T-helper 17 cell (primary cell): ENCODE results near the gene JARID2. TPM values are rescaled to one million over a fixed set of nuclear protein-coding genes. Genes with fewer than 3 reads are reported as not detected.

Source experiments
- ATAC-seq: fragments of 150-1000 bp; cut with Tn5 transposase; 2 replicates; pipeline ENCODE4 v1.10.0; 2021; ENCODE audit warnings: mild to moderate bottlenecking, moderate library complexity
- DNase-seq, 3 donors: peaks; one replicate each; pipeline versions ENCODE4 v3.0.0 to v3.0.0-alpha.2; 2020 to 2021
- H3K9me3 ChIP-seq: one replicate; pipeline ENCODE4 v1.7.0; 2013; ENCODE audit warnings: low read length, mild to moderate bottlenecking; ENCODE audit not compliant: control insufficient read depth, poor library complexity, severe bottlenecking
- H3K27ac Mint-ChIP-seq: one replicate; pipeline ENCODE4 v1.8.0; 2022; ENCODE audit warnings: mild to moderate bottlenecking, moderate library complexity, mixed read lengths
- H3K27me3 Mint-ChIP-seq: one replicate; pipeline ENCODE4 v1.8.0; 2022; ENCODE audit warnings: mixed read lengths
- H3K36me3 Mint-ChIP-seq: one replicate; pipeline ENCODE4 v1.8.0; 2022; ENCODE audit warnings: low read depth, mixed read lengths
- H3K4me1 Mint-ChIP-seq: one replicate; pipeline ENCODE4 v1.8.0; 2022; ENCODE audit warnings: mild to moderate bottlenecking, mixed read lengths
- H3K4me3 Mint-ChIP-seq: one replicate; pipeline ENCODE4 v1.8.0; 2022; ENCODE audit warnings: mild to moderate bottlenecking, moderate library complexity, mixed read lengths
- total RNA-seq, 4 donors: library from RNA in 2 of 4; stranded (reverse) in 2 of 4; gene quantifications; one replicate each; pipeline ENCODE4 v1.2.3 and lab custom pipeline; 2022 to 2026

JARID2 gene
- total RNA-seq, 2 donors from 2014 or later: 21.9 to 35.5 TPM

- DNase-seq (no peak), ATAC-seq (no peak)
- no peaks in the 10 kb centered on the region for H3K9me3 ChIP-seq
- Mint-ChIP-seq H3K4me1 (peaks cover 70% of the 10 kb centered on the region), H3K36me3 (no peaks in the 10 kb centered on the region), H3K27ac (peak overlapping the region; percentile 98), H3K27me3 (no peaks in the 10 kb centered on the region), H3K4me3 (peak overlapping the region; percentile 96)
Observed at GRCh38 chr6:15250187-15251168, 4.6 kb downstream of the JARID2 start.

- H3K4me3 Mint-ChIP-seq: peak overlapping the region; percentile 86
Observed at GRCh38 chr6:15252195-15252594, 6.3 kb downstream of the JARID2 start.

GRCh38 chr6:15253203-15254022 lies 7.5 kb downstream of the JARID2 start:
- peaks cover 76% of the 10 kb centered on the region for H3K4me1 Mint-ChIP-seq
- peak overlapping the region; percentile 98 for H3K27ac Mint-ChIP-seq
- H3K4me3 Mint-ChIP-seq: peak overlapping the region; percentile 86
- DNase-seq (no peak), ATAC-seq (no peak)
- no peaks in the 10 kb centered on the region for H3K36me3 Mint-ChIP-seq
- no peaks in the 10 kb centered on the region for H3K9me3 ChIP-seq
- H3K27me3 Mint-ChIP-seq: no peaks in the 10 kb centered on the region

More at GRCh38 chr6:15252195-15252594, 6.3 kb downstream of the JARID2 start:
- no peaks in the 10 kb centered on the region for H3K9me3 ChIP-seq
- DNase-seq (no peak), ATAC-seq (no peak)
- no peaks in the 10 kb centered on the region for H3K27me3 Mint-ChIP-seq
- peaks cover 71% of the 10 kb centered on the region for H3K4me1 Mint-ChIP-seq
- H3K36me3 Mint-ChIP-seq: no peaks in the 10 kb centered on the region
- peak overlapping the region; percentile 98 for H3K27ac Mint-ChIP-seq

DNA sequence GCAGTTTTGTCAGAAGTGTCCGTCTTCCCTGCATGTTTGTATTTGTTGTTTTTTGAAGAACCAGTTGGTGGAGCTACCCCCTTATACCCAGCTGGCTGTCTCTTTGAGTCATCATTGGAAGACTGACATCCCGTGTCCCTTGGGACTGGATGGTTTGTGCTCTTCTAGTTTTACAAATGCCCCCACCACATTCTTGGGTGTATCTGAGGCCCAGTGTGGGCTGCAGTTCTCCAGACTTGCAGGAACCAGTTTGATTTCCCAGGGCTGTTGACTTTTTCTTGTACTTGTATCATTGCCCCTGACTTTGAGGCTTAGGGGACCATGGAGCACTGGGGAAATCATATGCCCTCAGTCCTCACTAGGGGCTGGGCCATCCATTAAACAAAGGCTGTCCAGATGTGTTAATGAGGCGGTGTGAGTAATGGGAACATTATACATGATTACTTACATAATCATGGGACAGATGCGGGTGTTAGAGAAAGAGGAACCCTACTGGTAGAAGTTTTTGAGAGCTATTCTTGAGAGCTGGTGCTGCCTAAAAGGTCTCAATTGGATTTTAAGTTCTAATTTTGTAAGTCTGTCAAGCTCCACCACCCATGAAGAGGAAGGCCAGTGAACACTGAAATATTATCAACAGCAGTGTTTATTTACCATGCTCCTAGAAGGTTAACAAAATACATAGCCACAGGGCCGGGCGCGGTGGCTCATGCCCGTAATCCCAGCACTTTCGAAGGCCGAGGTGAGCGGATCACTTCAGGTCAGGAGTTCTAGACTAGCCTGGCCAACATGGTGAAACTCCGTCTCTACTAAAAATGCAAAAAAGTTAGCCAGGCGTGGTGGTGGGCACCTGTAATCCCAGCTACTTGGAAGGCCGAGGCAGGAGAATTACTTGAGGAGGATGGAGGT lies 8.5 kb downstream of the JARID2 start:
- Mint-ChIP-seq H3K36me3 (no peaks in the 10 kb centered on the region), H3K27ac (peak overlapping the region; percentile 98), H3K27me3 (no peaks in the 10 kb centered on the region), H3K4me1 (peaks cover 78% of the 10 kb centered on the region), H3K4me3 (peak overlapping the region; percentile 86)
- DNase-seq: no peak
- no peaks in the 10 kb centered on the region for H3K9me3 ChIP-seq
- ATAC-seq: peak; percentile 24

DNA sequence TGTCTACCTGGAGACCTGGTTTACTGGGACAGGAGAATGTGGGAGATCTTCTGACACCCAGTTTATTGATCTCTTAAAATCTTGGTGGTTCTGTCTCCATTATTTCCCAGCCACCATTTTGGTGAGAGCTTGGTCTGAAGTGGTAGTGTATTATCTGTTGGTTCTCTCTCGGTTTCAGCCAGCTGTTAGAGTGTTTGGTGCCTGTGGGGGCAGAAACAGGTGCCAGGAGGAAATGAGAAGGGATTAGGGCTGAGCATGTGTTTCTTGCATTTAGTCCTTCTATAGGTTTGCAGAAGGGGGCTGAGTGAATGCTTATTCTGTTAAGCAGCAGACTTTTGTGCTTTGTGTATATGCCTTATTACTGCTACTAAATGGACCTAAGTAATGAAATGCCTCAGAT lies 9.6 kb downstream of the JARID2 start:
- H3K27ac Mint-ChIP-seq: peak overlapping the region; percentile 98
- H3K4me3 Mint-ChIP-seq: peak overlapping the region; percentile 4
- no peak for DNase-seq
- H3K36me3 Mint-ChIP-seq: no peaks in the 10 kb centered on the region
- H3K4me1 Mint-ChIP-seq: peaks cover 78% of the 10 kb centered on the region
- H3K27me3 Mint-ChIP-seq: no peaks in the 10 kb centered on the region
- no peaks in the 10 kb centered on the region for H3K9me3 ChIP-seq
- ATAC-seq: no peak

DNA sequence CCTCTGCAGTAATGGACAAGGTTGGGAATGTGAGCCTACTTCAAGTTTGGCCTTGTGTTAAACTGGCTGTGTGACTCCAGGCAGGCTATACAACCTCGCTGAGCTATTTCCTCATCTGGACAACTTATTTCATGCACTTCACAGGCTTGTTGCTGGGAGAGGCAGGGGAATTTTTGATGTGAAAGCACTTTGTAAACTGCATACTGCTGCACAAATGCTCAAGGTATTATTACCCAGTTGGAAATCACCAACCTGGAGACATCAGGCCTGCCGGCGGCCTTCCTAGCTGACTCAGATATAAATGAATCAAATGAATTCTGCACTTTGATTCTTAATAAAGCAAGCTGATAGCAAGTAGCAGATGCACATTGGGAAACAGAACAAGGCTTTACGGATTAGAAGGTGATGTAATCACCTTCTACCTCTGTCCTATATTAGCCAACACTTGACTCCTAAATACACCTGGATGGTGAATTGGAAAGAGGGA lies 10.1 kb downstream of the JARID2 start:
- peak overlapping the region; percentile 4 for H3K4me3 Mint-ChIP-seq
- peaks cover 79% of the 10 kb centered on the region for H3K4me1 Mint-ChIP-seq
- ATAC-seq: peak; percentile 34
- H3K36me3 Mint-ChIP-seq: no peaks in the 10 kb centered on the region
- no peaks in the 10 kb centered on the region for H3K9me3 ChIP-seq
- H3K27me3 Mint-ChIP-seq: no peaks in the 10 kb centered on the region
- no peak for DNase-seq
- H3K27ac Mint-ChIP-seq: peak overlapping the region; percentile 98

DNA sequence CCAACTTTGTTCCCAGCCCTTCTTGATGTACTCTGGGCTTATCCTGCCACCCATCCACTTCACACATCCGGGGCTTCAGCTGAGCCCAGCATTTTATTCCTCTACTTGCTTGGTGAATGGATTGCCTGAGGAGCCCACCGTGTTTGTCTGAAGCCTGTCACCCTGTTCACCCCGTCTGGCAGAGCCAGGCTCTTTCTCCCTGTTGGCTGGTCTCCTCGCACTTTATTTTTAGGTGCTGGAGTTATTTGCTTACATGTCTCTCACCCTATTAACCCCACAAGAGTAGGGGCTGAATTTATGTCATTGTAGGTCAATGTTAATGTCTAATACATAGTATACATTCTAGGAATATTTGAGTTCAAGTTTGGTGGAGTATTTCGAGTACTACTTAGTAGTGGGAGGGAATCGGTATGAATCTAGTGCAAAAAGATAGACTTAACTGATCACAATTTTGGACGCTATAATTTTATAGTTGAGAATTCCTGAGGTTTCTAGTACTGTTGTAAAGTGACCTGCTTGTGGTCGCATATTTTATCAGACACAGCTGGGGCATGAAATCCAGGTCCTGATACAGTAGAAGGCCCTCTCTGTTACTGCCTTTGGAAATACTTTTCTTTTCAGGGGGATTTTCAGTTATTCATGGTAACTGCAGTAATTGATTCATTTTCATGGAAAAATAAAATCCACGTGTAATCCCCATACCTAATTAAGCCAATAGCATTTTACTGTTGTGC lies 10.8 kb downstream of the JARID2 start:
- no peaks in the 10 kb centered on the region for H3K36me3 Mint-ChIP-seq
- no peak overlapping the region for H3K4me3 Mint-ChIP-seq
- peak overlapping the region; percentile 73 for H3K27ac Mint-ChIP-seq
- no peaks in the 10 kb centered on the region for H3K27me3 Mint-ChIP-seq
- DNase-seq (no peak), ATAC-seq (no peak)
- no peaks in the 10 kb centered on the region for H3K9me3 ChIP-seq
- H3K4me1 Mint-ChIP-seq: peaks cover 75% of the 10 kb centered on the region

DNA sequence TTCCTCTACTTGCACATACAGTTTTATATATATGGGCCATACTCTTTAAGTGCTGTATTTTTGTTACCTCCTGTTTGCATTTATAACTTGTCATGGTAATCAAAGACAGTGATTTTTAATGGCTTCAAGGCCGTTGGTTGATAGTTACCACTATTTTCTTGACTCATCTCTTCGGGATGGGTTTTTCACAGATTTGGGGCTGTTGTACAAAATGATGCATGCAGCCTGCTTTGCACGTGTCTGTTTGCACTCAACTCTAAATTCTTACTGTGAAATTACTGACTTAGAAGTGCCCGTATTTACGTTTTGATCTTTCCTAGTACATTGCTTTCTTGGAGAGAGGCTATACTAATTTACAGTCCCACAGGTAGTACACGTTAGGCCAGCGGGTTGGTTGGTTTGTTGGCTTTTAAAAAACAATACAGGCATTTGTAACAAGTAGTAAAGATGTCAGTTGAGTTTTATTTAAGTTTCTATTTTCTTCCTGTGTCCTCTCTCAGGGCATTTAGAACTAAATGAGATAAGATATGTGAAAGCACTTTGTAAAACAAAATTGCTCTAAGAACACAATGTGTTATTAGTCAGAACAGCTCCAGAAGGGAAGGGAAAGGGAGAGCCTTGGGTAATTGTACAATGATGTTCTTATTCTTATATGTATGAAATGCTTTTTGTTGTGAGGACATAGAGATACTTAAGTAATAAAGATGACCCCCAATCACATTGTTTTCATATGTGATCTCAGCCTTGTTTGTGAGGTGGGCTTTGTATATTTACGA lies 11.7 kb downstream of the JARID2 start:
- Mint-ChIP-seq H3K27ac (peak overlapping the region; percentile 73), H3K4me1 (peaks cover 72% of the 10 kb centered on the region), H3K4me3 (peak overlapping the region; percentile 37), H3K27me3 (no peaks in the 10 kb centered on the region), H3K36me3 (no peaks in the 10 kb centered on the region)
- DNase-seq (no peak), ATAC-seq (no peak)
- H3K9me3 ChIP-seq: no peaks in the 10 kb centered on the region

DNA sequence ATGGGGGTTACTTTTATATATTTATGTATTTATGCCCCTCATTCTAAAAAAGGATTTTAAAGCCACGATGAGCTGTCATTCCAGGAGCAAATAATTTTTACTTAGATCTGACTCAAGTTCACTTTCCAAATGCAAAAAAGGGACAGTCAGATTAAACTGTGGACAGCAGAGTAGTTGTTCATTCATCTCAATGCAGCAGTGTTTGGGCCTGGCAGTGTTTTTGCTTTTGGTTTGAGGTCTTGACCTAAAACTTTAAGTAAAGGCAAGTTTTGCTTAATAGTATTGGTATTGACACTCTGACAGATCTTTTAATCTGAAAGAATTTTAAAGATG lies 13.9 kb downstream of the JARID2 start:
- Mint-ChIP-seq H3K36me3 (no peaks in the 10 kb centered on the region), H3K27ac (peak overlapping the region; percentile 53), H3K27me3 (no peaks in the 10 kb centered on the region), H3K4me1 (peaks cover 71% of the 10 kb centered on the region), H3K4me3 (peak overlapping the region; percentile 45)
- ATAC-seq (no peak), DNase-seq (no peak)
- no peaks in the 10 kb centered on the region for H3K9me3 ChIP-seq

DNA sequence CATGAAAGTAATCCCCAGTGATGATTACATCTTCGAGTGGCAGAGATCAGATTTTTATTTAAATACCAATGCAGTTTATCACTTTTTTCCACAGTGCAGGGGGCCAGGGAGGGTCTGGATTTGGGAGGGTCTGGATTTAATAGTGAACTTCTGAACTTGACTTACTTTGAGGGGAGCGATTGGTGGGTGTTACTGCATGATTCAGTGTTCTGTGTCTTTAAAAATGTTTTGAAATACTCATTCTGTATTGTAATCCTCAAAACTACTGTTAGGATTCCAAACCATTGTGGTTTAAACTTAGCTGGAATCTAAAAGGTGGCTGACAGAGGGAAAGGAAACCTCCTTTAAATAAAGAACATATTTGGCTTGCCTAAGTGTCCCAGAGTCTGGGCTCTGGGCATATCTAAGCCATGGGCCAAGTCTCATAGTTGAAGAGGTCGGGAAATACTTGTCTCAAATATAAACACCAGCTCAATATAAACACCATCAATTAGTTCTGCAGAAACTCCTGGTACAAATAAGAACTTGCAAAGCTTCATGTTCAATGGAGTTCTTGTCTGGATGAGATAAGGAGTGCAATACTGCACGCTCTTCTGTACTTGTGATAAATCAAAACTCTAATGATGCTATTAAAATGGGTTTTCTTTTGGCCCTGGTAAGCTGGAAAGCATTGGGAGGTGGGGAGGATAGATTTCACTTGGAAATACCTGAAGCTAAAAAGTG lies 14.4 kb downstream of the JARID2 start:
- Mint-ChIP-seq H3K27me3 (no peaks in the 10 kb centered on the region), H3K27ac (peak overlapping the region; percentile 53), H3K4me1 (peaks cover 75% of the 10 kb centered on the region), H3K36me3 (no peaks in the 10 kb centered on the region), H3K4me3 (peak overlapping the region; percentile 45)
- DNase-seq (no peak), ATAC-seq (no peak)
- H3K9me3 ChIP-seq: no peaks in the 10 kb centered on the region

- no peaks in the 10 kb centered on the region for H3K27me3 Mint-ChIP-seq
- H3K9me3 ChIP-seq: no peaks in the 10 kb centered on the region
- H3K4me1 Mint-ChIP-seq: peaks cover 70% of the 10 kb centered on the region
- peak overlapping the region; percentile 25 for H3K4me3 Mint-ChIP-seq
- ATAC-seq (no peak), DNase-seq (no peak)
- H3K36me3 Mint-ChIP-seq: no peaks in the 10 kb centered on the region
- peak overlapping the region; percentile 62 for H3K27ac Mint-ChIP-seq
Observed at GRCh38 chr6:15263780-15264374, 18.0 kb downstream of the JARID2 start.
